NCI-H345 (cell line): ENCODE results near the gene DGCR2.
"Not testable (repeated sequence)": the region's sequence is repeated elsewhere in the genome, so short reads cannot be mapped to it uniquely, and the experiment has no call there.

Experiments used
- DNase-seq: peaks from one replicate; lab custom pipeline; 2025; lab: John Stamatoyannopoulos, UW

DGCR2 gene

GRCh38 chr22:19030226-19030888 is 91.9 kb downstream of the DGCR2 start:
- not testable (repeated sequence) for DNase-seq

GRCh38 chr22:19029113-19030103 is 92.8 kb downstream of the DGCR2 start:
- DNase-seq, result not testable (repeated sequence)

DNA sequence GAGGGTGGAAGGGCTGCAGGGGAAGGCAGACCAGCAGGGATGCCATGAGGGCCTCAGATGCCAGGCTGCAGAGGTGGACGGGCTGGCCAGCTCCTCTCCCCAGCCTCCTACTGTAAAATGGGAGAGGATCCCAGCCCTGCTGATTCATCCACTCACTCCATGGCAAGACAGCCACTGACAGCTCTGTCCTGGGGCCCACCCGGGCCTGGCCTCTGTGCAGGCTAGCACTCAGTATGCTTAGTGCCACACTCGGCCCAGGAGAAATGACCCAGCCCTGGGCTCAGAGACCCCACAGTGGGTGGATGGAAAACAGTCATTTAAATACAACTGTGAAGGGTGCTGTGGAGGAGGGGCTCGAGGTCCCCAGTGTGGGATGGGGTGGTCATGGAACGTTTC is 94.2 kb downstream of the DGCR2 start:
- not testable (repeated sequence) for DNase-seq

- not testable (repeated sequence) for DNase-seq
Measured at GRCh38 chr22:19027371-19028059, 94.7 kb downstream of the DGCR2 start.

DNA sequence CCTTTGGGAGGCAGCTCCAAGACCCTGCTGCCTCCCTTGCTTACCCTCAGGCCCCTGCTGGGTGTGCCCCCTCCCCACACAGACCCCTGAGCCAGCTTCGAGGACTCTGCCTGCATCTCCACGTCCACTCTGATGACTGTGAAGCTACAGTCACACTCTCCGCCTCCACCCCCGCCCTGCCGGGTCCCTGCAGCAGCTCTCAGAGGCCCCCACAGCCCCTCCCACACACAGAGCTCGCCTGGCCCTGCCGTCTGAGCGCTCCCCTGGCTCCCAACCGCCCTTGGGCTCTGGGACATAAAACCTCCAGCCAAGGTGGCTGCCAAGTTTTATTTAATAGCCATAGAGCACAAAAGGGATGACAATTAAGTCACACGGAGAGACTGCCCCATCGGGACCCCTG is 96.1 kb downstream of the DGCR2 start:
- not testable (repeated sequence) for DNase-seq

- not testable (repeated sequence) for DNase-seq
Measured at GRCh38 chr22:19024956-19025489, 97.2 kb downstream of the DGCR2 start.

GRCh38 chr22:19023931-19024330 is 98.3 kb downstream of the DGCR2 start:
- DNase-seq, result not testable (repeated sequence)

DNA sequence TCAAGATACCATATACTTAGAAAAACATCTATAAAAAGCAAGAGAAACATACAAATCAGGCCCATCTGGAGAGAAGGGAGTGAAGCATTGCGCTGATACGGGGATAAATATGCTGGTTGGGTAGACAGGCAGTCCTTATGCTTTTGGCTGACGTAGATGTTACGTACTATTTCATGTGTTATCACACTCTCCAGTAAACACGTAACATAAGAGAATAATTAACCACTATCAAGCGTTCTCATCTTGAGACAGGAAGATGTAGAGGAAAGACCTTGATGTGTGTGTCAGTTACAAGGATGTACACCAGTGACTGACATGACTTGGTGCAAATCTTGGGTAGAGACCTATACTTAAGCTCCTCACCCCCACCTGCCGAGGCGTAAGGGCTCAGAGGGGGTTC is 99.5 kb downstream of the DGCR2 start:
- DNase-seq, result no peak

- no peak for DNase-seq
Measured at GRCh38 chr22:19019679-19020032, 102.6 kb downstream of the DGCR2 start.

- no peak for DNase-seq
Measured at GRCh38 chr22:19019029-19019678, 103.1 kb downstream of the DGCR2 start.

GRCh38 chr22:19018256-19018655 is 104.0 kb downstream of the DGCR2 start:
- DNase-seq, result no peak

DNA sequence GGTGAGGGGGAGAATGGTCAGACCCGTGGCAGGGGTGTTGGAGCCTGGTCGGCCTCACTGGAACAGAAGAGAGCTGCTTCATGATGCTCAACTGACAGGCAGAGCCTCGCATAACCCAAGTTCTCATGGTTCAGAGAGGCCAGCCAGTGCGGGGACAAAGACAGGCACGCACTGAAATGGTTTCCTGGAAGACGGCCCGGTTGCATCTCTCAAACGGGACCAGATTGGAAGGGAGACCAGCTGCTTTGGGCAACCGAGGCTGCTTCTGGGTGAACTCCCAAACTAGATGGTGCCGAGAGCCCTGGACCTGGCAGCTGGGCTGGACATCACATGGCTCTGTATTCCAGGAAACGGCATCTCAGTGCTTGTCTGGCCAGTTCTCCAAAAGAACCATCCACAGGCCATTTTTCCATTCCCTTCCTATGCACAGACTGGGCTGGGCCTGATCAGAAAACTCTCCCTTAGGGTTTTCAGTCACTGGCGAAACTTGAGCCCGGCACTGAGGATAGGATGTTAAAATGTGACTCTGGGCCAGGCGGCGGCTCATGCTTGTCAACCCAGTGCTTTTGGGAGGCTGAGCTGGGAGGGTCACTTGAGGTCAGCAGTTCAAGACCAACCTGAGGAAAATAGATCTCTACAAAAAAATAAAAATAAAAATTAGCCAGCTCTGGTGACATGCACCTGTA is 106.0 kb downstream of the DGCR2 start:
- no peak for DNase-seq

GRCh38 chr22:19014886-19015285 is 107.3 kb downstream of the DGCR2 start:
- DNase-seq, result no peak

DNA sequence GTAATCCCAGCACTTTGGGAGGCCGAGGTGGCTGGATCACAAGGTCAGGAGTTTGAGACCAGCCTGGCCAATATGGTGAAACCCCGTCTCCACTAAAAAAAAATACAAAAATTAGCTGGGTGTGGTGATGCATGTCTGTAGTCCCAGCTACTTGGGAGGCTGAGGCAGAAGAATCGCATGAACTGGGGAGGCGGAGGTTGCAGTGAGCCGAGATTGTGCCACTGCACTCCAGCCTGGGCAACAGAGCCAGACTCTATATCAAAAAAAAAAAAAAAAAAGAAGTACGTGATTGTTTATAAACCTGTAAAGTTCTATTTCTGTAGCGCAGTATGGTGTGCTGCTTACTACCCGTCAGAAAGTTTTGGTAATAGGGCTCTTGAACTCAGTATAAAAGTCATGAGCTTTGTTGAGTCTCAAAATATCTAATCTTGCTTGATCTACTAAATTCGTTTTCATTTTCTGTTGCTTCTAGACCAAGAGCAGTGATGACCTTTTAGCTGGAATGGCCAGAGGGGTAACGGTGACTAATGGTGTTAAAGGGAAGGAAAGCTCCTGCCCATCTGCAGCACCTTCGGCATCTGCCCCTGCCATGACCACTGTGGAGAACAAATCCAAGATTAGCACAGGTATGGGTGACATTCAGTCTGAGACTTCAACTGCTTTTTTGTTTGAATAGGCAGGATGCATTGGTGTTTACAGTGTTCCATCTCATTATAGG is 108.2 kb downstream of the DGCR2 start:
- DNase-seq, result not testable (repeated sequence)

DNA sequence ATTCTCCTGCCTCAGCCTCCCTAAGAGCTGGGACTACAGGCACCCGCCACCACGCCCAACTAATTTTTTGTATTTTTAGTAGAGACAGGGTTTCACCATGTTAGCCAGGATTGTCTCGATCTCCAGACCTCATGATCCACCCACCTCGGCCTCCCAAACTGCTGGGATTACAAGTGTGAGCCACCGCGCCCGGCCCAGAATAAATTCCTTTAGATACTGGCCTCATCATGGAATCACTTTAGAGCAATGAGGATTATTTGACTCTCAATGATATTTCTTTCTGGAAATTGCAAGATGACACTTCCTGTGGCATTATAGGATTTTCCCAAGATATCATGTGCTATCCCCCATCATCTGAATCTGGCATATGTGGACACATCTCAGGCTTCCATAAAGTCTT is 108.8 kb downstream of the DGCR2 start:
- not testable (repeated sequence) for DNase-seq

GRCh38 chr22:19012308-19012986 is 109.8 kb downstream of the DGCR2 start:
- no peak for DNase-seq

GRCh38 chr22:19011611-19012010 is 110.6 kb downstream of the DGCR2 start:
- DNase-seq, result not testable (repeated sequence)

DNA sequence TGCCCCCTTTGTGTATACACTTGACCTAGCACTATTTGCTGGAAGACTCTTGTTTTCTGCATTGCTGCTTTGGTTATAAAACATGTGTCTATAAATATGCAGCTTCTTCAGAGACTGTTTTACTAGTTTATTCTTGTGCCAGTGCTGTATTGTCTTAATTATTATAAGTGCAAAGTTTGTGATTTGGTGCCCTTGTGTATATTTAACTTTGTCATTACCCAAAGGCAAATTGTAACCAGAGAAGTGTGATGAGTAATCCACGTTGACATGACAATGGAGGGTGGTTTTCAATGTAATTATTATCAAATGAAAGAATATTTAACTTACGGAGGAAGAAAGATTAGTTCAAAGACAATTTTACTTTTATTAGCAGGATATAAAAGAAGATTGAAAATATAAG is 111.1 kb downstream of the DGCR2 start:
- no peak for DNase-seq

DNA sequence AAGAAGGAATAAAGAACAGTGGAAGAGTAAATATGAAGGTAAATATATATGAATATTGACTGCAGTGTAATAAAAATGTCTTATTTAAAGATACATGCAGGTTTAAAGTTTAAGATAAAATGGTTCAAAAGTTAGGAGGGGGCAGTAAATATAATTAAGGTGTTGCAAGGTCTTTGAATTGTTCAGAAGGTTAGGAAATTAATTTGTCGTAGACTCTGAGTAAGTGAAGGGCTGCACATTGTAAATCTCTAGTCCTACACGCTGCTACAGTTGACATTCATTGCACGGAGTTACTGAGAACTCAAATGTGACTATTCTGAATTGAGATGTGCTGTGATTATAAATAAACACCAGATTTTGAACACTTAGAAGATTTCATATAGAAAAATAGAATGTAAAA is 116.3 kb downstream of the DGCR2 start:
- no peak for DNase-seq

DNA sequence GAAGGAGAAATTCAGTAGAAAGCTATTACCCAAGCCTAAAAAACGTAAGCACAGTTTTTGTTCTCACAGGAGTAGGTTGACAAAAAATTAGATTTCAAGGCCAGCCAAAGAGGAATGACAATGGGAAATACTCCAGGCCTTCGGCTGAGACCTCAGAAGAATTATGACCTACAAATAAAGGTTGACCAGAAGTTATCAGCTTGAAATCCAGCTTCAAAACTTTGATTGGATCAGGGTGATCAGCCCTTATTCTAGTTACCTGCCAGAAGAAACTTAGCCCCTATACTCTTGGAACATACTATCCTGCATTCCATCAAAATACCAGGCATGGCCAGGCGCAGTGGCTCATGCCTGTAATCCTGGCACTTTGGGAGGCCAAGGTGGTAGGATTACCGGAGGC is 117.7 kb downstream of the DGCR2 start:
- DNase-seq, result no peak
